ENCODE measurements around the gene SGCD.
"Not testable (repeated sequence)": the region's sequence is repeated elsewhere in the genome, so short reads cannot be mapped to it uniquely, and the experiment has no call there.

SGCD gene

DNA sequence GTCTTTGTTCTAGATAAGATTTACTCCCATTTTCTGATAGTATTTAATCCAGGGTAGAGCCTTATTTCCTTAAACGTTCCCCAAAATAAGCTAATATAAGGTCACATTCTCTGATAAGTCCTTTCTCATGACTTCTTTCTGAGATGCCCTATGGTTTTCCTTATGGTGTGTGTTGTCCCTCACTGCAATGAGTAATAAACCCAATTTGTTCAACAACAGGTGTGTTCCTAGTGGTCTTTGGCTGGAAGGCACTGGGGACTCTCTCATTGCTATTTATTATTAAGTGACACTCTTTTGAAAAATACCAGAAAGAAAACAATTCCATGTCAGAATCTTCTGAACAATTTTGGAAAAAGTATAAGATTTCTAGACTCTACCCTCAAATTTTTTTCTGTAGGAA, 266.6 kb downstream of the SGCD start:
- DNase-seq, result no peak
- Histone ChIP-seq H3K4me1 (no peaks in the 10 kb centered on the region), H3K36me3 (no peaks in the 10 kb centered on the region), H3K27me3 (no peaks in the 10 kb centered on the region), H3K9me3 (no peaks in the 10 kb centered on the region), H3K4me3 (ENCODE audit: low read depth, low read length) (no peak overlapping the region)
- TF ChIP-seq, protein P1, sequence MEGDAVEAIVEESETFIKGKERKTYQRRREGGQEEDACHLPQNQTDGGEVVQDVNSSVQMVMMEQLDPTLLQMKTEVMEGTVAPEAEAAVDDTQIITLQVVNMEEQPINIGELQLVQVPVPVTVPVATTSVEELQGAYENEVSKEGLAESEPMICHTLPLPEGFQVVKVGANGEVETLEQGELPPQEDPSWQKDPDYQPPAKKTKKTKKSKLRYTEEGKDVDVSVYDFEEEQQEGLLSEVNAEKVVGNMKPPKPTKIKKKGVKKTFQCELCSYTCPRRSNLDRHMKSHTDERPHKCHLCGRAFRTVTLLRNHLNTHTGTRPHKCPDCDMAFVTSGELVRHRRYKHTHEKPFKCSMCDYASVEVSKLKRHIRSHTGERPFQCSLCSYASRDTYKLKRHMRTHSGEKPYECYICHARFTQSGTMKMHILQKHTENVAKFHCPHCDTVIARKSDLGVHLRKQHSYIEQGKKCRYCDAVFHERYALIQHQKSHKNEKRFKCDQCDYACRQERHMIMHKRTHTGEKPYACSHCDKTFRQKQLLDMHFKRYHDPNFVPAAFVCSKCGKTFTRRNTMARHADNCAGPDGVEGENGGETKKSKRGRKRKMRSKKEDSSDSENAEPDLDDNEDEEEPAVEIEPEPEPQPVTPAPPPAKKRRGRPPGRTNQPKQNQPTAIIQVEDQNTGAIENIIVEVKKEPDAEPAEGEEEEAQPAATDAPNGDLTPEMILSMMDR (IDR thresholded peaks at IDR 0.05; ENCODE audit: low read depth, low read length), result no peak

DNA sequence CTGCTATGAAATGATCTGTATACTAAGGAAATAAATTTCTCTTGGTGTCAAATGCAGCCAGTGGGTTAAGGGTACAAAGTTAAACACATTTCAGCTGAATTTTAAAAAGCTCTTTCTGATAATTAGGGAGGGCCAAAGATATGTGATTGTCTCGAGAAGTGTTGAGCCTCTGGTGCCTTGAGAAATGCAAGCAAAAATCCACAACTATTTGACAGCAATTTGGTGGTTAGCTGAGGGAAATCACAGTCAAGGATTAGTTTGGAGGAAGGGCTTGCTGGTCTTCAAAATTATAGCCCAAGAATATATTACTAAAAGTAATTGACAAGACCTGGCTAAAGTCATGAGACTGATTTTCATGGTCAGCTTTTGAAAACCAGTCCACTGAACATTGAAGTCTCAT, 267.4 kb downstream of the SGCD start:
- TF ChIP-seq, protein P1 (IDR thresholded peaks at IDR 0.05; ENCODE audit: low read depth, low read length), result no peak
- Histone ChIP-seq H3K4me3 (ENCODE audit: low read depth, low read length) (no peak overlapping the region), H3K36me3 (no peaks in the 10 kb centered on the region), H3K27me3 (no peaks in the 10 kb centered on the region), H3K4me1 (no peaks in the 10 kb centered on the region), H3K9me3 (no peaks in the 10 kb centered on the region)
- DNase-seq, result no peak

DNA sequence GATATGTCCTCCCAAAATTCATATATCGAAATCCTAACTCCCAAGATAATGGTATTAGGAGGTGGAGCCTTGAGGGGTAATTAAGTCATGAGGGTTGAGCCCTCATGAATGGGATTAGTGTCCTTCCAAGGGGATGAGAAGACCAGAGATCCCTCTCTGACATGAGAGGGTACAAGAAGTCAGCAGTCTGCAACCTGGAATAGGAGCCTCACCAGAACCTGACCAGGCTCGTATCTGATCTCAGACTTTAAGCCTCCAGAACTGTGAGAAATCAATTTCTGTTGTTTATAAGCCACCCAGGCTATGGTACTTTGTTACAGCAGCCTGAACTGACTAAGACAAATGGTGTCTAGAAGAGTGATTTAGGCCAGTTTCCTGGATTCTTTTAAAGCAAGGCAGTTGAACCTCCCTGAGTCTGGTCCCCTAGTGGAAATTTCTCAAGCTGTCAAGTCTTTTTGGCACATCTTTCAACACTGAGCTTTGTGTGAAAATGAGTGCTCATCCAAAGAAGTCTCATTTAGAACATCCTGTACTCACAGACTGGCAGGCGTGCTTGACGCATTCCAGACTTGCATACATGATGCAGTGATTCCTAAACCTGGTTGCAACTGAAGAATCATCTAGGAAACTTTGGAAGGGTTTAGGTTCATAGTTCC, 268.3 kb downstream of the SGCD start:
- no peak for DNase-seq
- H3K9me3 ChIP-seq, result no peaks in the 10 kb centered on the region
- H3K36me3 ChIP-seq, result no peaks in the 10 kb centered on the region
- H3K4me3 ChIP-seq (ENCODE audit: low read depth, low read length), result no peak overlapping the region
- TF ChIP-seq, protein P1 (IDR thresholded peaks at IDR 0.05; ENCODE audit: low read depth, low read length), result no peak
- no peaks in the 10 kb centered on the region for H3K4me1 ChIP-seq
- no peaks in the 10 kb centered on the region for H3K27me3 ChIP-seq

DNA sequence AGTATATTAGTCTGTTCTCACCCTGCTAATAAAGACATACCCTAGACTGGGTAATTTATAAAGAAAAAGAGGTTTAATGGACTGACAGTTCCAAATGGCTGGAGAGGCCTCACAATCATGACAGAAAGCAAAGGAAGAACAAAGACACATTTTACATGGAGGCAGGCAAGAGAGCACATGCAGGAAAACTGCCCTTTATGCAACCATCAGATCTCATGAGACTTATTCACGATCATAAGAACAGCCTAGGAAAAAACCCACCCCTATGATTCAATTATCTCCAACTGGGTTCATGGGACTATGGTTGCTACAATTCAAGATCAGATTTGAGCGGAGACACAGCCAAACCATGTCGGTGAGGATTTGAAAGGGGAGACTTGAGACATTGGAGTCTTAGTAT, 270.3 kb downstream of the SGCD start:
- H3K4me1 ChIP-seq, result no peaks in the 10 kb centered on the region
- no peak overlapping the region for H3K4me3 ChIP-seq (ENCODE audit: low read depth, low read length)
- H3K36me3 ChIP-seq, result no peaks in the 10 kb centered on the region
- TF ChIP-seq, protein P1 (IDR thresholded peaks at IDR 0.05; ENCODE audit: low read depth, low read length), result no peak
- H3K9me3 ChIP-seq, result no peaks in the 10 kb centered on the region
- DNase-seq, result no peak
- no peaks in the 10 kb centered on the region for H3K27me3 ChIP-seq

DNA sequence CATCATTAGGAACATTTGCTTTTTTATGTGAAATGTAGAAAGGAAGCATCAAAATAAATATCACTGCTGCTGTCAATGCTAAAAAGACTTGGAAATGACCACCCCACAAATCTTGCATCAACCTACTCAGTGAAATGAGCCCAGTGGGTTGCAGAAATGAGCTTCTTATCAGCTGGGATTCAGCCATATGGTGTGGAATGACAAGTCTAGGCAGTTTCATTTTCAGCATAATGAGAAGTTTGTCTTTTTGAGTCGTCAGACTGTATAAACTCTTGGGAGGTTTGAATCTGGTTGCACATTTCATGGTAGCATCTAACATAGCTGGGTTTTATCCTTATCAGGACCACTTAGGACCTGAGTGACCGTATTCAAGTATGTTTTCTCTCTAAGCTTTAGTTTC, 272.0 kb downstream of the SGCD start:
- Histone ChIP-seq H3K9me3 (no peaks in the 10 kb centered on the region), H3K27me3 (no peaks in the 10 kb centered on the region), H3K36me3 (no peaks in the 10 kb centered on the region), H3K4me1 (no peaks in the 10 kb centered on the region), H3K4me3 (ENCODE audit: low read depth, low read length) (no peak overlapping the region)
- TF ChIP-seq, protein P1 (IDR thresholded peaks at IDR 0.05; ENCODE audit: low read depth, low read length), result no peak
- no peak for DNase-seq

DNA sequence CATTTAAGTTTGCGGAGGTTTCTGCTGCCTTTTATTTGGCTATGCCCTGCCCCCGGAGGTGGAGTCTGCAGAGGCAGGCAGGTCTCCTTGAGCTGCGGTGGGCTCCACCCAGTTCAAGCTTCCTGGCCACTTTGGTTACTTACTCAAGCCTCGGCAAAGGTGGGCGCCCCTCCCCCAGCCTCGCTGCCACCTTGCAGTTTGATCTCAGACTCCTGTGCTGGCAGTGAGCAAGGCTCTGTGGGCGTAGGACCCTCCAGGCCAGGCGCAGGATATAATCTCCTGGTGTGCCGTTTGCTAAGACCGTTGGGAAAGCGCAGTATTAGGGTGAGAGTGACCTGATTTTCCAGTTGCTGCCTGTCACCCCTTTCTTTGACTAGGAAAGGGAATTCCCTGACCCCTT, 283.6 kb downstream of the SGCD start:
- not testable (repeated sequence) for H3K4me1 ChIP-seq; DNase-seq; H3K27me3 ChIP-seq; H3K4me3 ChIP-seq (ENCODE audit: low read depth, low read length); H3K9me3 ChIP-seq; H3K36me3 ChIP-seq

DNA sequence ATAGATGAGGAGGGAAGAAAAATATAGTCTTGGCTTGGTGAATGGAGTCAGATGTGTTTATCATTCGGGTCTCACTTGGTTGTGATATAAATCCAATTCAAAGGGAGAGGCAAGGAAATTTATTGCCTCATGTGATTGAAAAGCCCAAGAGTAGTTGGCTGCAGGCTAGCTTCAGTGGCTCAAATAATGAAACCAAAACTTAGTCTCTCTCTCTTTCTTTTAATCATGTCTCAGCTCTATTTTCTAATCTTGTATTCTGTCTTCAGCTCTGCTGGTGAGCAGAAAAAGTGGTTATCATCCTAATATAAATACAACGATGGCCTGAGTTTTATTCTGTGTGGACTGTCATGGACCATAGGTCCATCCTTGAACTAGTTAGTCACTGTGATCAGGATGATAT, 288.9 kb downstream of the SGCD start:
- no peak for DNase-seq
- Histone ChIP-seq H3K27me3 (no peaks in the 10 kb centered on the region), H3K36me3 (no peaks in the 10 kb centered on the region), H3K4me3 (ENCODE audit: low read depth, low read length) (no peak overlapping the region), H3K9me3 (no peaks in the 10 kb centered on the region; the same call in 1 of the 2 replicates), H3K4me1 (no peaks in the 10 kb centered on the region)
- TF ChIP-seq, protein P1 (IDR thresholded peaks at IDR 0.05; ENCODE audit: low read depth, low read length), result no peak

All from BE2C (cell line).